ENCODE measurements around the gene DCUN1D2.
"Not testable (repeated sequence)": the region's sequence is repeated elsewhere in the genome, so short reads cannot be mapped to it uniquely, and the experiment has no call there.

The DCUN1D2 gene

DNA sequence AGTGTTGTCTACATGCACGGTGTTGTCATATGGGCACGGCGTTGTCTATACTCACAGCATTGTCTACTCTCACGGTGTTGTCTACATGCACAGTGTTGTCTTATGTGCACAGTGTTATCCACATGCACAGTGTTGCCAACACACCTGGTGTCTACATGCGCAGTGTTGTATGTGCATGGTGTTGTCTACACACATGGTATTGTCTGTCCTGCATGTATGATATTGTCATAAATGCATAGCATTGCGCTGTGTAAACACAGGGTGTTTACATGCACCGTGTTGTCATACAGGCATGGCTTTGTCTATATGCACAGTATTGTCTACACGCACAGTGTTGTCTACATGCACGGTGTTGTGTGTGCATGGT, 44.0 kb downstream of the DCUN1D2 start:
- DNase-seq (ENCODE audit: low read depth): no peak

- no peak for DNase-seq (ENCODE audit: low read depth)
Observed at GRCh38 chr13:113445791-113446487, 44.6 kb downstream of the DCUN1D2 start.

GRCh38 chr13:113443991-113444390, 46.5 kb downstream of the DCUN1D2 start:
- no peak for DNase-seq (ENCODE audit: low read depth)

DNA sequence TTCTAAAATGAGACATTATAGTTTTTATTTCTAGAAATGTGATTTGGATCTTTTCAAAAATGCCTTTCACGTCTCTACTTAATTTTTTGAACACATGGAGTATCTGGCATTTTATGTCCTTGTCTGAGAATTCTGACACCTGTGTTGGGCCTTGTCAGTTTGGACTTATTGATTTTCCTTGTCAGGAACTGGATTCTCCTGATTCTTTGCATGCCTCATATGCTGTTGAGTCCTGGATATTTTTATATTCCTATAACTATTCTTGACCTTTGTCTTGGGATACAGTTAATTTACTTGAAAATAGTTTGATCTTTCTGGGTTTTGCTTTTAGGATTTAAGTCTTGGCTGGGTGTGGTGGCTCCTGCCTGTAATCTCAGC, 47.5 kb downstream of the DCUN1D2 start:
- DNase-seq (ENCODE audit: low read depth): no peak

DNA sequence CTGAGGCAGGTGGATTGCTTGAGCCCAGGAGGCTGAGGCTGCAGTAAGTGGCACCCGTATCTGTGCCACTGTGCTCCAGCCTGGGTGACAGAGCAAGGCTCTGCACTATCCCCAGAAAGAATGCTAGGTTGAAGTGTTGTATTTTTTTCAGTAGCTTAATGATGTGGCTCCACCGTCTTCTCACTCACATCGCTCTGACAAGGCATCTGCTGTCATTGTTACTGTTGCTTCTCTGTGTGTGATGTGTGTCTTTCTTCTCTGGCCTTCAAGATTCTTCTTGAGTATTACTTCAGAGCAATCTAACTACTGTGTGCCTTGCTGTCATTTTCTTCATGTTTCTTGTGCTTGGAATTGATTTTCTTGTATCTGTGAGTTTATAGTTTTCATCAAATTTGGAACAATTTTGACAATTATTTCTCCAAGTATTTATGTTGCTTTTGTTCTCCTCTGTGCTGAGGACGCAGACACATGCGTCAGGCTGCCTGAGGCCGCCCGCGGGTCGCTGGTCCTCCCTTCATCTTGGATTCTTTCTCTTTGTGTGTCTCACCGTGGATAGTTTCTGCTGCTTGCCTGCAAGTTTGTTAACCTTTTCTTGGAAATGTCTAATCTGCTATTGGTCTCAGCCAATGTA, 48.0 kb downstream of the DCUN1D2 start:
- DNase-seq (ENCODE audit: low read depth): no peak

- no peak for DNase-seq (ENCODE audit: low read depth)
Observed at GRCh38 chr13:113441661-113442060, 48.9 kb downstream of the DCUN1D2 start.

DNA sequence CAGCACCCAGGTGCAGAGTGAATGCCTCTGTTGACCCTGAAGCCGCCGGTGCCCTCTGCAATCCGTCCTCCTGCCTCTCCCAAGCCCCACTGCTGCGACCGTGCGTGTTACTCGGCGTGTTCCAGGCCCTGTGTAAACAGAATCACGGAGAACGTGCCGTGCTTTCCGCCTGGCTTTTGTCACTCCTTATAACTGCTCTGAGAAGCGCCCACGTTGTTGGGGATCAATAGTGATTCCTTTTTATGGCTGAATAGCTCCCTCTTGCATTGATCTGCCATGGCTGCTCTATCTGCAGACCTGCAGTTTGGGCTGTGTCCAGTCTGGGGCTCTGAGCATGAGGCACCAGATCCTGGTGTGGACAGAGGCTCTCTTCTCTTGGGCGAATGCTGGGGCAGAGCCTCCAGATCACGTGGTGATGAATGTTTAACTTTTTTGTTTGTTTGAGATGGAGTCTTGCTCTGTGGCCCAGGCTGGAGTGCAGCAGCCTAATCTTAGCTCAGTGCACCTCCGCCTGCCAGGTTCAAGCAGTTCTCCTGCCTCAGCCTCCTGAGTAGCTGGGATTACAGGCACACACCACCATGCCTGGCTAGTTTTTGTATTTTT, 53.0 kb downstream of the DCUN1D2 start:
- no peak for DNase-seq (ENCODE audit: low read depth)

DNA sequence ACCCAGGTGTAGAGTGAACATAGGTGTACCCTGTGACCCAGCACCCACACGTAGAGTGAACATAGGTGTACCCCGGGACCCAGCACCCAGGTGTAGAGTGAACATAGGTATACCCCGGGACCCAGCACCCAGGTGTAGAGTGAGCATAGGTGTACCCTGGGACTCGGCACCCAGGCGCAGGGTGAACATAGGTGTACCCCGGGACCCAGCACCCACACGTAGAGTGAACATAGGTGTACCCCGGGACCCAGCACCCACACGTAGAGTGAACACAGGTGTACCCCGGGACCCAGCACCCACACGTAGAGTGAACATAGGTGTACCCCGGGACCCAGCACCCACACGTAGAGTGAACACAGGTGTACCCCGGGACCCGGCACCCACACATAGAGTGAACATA, 53.6 kb downstream of the DCUN1D2 start:
- DNase-seq (ENCODE audit: low read depth): not testable (repeated sequence)

DNA sequence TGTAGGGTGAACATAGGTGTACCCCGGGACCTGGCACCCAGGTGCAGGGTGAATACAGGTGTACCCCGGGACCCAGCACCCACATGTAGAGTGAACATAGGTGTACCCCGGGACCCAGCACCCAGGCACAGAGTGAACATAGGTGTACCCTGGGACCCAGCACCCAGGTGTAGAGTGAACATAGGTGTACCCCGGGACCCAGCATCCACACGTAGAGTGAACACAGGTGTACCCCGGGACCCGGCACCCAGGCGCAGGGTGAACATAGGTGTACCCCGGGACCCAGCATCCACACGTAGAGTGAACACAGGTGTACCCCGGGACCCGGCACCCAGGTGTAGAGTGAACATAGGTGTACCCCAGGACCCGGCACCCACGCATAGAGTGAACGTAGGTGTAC, 54.6 kb downstream of the DCUN1D2 start:
- DNase-seq (ENCODE audit: low read depth): not testable (repeated sequence)

- DNase-seq (ENCODE audit: low read depth): no peak
Observed at GRCh38 chr13:113433391-113433916, 57.1 kb downstream of the DCUN1D2 start.

GRCh38 chr13:113432506-113433270, 57.8 kb downstream of the DCUN1D2 start:
- no peak for DNase-seq (ENCODE audit: low read depth)

DNA sequence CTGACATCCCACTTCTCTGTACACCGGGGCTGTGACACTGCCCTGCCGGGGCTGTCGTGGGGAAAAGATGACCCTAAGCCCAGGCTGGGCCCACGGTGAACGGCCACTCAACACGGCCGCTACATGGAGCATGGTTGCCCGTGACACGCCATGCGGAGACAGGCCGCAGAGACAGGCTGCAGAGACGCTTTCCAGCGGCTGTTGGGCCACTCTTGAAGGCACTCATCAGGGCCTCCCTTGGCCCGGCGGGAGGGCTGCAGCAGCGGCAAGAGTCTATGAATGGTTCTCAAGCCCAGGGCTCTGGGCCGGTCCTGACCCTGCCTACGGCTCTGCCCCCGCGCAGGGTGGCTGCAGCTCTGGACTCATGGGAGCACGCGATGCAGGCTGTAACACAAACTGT, 59.3 kb downstream of the DCUN1D2 start:
- no peak for DNase-seq (ENCODE audit: low read depth)

- DNase-seq (ENCODE audit: low read depth): no peak
Observed at GRCh38 chr13:113430378-113431110, 60.0 kb downstream of the DCUN1D2 start.

DNA sequence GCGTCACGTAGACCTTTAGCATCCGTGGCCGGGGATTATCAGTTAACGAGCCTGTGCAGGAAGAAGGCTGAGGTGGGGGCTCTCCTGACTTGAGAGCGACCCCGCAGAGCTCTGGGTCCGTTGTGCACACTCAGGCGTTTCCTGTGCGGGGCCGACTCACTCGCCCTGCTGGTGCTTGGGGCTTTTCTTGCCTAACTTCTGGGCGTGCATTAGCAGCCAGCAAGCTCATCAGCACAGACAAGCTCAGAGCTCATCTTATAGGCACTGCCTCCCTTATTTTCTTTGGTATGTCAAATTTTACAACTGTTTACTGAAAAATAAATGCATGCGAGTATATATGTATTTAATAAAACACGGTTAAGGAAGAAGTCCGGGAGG, 60.9 kb downstream of the DCUN1D2 start:
- DNase-seq (ENCODE audit: low read depth): no peak

- no peak for DNase-seq (ENCODE audit: low read depth)
Observed at GRCh38 chr13:113428871-113429607, 61.5 kb downstream of the DCUN1D2 start.

DNA sequence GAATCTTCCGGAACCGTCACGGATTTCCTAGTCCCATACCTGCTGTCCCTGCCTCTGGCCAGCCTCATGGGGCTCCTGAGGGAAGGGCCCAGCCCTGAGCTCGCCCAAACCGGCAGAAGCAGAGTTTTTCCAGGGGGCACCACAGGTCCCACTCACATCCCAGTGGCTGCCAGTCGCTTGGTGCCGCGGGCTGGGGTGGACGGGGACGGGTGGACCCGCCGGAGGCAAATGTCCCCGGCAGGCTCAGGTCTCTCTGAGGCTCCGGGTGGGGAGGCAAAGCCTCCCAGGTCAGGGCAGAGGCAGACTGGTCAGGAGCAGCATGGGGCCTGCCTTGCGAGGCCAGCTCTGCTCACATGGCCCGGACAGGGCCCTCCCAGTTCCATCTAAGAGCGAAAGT, 62.0 kb downstream of the DCUN1D2 start:
- DNase-seq (ENCODE audit: low read depth): no peak

GRCh38 chr13:113427562-113428468, 62.7 kb downstream of the DCUN1D2 start:
- DNase-seq (ENCODE audit: low read depth): no peak

GRCh38 chr13:113426591-113426986, 63.9 kb downstream of the DCUN1D2 start:
- DNase-seq (ENCODE audit: low read depth): no peak

- no peak for DNase-seq (ENCODE audit: low read depth)
Observed at GRCh38 chr13:113425941-113426590, 64.4 kb downstream of the DCUN1D2 start.

Data from stimulated activated CD8-positive, alpha-beta memory T cell treated with anti-CD3 and anti-CD28 coated beads, Interleukin-15, amount 100 ng/mL, for 1 hour (primary cell).